Putamen (tissue), 1 donor: Measurements from ENCODE around the gene NSF.
"Not testable (repeated sequence)": the region's sequence is repeated elsewhere in the genome, so short reads cannot be mapped to it uniquely, and the experiment has no call there.

Source experiments
- DNase-seq: peaks from one replicate; pipeline ENCODE4 v3.0.0-alpha.2; 2016; ENCODE audit warnings: low spot score

Gene NSF

DNA sequence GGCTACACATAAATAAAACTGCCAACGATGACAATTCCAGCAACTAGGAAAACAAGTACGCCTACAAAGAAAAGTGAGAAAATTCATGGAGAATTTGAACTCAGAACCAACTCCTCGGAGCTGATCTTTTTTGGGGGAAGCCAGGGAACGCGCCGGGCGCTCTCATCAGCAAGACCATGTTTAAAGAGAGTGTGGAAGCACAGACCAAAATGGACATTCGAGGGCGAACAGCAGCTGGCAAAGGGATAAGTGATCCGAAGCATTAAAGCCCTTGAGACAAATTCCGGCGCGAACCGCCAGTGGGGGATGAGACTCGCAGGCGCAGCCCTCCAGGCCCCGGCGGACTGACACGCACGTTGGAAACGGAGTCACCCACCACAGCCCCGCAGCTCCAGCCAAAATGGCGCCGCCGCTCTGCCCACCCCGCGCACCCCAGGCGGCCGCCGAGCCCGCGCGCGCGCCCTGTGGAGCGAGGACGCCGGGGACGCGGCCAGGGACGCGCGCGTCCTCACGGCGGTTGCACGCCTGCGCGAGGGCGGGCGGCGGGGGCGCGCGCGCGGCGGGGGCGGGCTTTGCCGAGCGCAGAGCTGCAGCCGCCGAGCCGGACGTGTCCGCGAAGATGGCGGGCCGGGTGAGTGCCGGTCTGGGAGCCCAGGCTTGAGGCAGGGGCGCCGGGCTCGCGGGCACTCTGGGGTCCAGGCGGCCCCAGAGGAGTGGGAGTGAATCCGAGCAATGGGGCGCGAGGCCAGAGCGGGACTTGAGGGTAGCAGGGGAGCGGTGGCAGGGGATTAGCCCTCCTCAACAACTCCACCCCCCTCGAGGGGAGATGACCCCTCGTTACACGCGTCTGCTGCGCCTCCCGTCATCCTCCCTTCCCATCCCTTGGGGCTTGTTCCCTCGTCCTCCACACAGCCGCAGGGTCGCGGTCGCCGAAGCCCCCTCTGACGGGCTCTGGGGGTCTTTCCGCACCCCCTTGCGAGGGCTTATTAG, at the start of gene NSF:
TSS of gene NSF (plus strand) at position 513 of the 990 bp plus-strand sequence. CDS start at position 620, 107 bp downstream.
- not testable (repeated sequence) for DNase-seq

DNA sequence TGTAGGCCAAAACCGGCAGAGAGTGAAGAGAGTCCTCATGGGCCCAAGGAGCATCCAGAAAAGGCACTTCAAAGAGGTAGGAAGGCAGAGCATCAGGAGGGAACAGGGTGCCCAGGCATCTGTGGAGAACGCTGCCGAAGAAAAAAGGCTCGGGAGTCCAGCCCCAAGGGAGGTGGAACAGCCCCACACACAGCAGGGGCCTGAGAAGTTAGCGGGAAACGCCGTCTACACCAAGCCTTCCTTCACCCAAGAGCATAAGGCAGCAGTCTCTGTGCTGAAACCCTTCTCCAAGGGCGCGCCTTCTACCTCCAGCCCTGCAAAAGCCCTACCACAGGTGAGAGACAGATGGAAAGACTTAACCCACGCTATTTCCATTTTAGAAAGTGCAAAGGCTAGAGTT, 41.9 kb upstream of the NSF start:
- not testable (repeated sequence) for DNase-seq

GRCh38 chr17:46559155-46559554, 31.3 kb upstream of the NSF start:
- not testable (repeated sequence) for DNase-seq

- not testable (repeated sequence) for DNase-seq
Observed at GRCh38 chr17:46560048-46560447, 30.4 kb upstream of the NSF start.

DNA sequence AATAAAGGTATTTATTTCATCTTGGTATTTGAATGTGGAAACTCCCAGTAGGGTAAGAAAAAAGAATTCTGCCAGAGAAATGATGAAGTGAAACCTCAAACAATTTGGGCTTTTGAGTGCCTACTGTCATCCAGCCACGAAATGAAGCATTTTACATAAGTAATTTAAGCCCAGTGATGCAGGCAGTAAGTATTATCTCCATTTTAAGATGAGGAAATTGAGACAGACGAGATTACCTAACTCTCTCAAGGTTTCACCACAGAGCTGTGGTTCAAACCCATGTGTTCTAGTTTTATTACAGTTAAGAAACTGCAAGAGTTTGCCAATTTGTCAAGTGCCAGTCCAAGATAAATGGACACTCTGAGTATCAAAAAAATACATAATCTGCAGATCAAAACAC, 24.2 kb upstream of the NSF start:
- DNase-seq, result not testable (repeated sequence)

- not testable (repeated sequence) for DNase-seq
Observed at GRCh38 chr17:46566980-46567379, 23.5 kb upstream of the NSF start.

DNA sequence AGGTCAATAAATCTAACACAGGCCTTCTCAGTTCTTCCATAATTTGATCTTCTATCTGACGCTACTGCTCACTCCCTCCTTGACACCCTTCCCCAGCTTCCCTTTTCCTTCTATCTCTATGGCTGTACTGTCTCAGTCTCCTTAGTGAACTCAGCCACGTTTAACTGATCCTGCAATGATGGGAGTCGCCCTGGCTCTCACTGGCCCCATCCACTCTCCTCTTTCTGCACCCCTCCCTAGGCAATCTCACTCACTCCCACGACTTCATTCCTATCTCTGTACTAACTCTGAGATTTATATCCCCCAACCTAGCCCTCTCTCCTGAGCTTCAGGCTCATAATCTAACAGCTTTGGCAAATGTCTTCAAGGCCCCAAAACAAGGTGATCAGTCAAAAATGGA, 18.7 kb upstream of the NSF start:
- not testable (repeated sequence) for DNase-seq

DNA sequence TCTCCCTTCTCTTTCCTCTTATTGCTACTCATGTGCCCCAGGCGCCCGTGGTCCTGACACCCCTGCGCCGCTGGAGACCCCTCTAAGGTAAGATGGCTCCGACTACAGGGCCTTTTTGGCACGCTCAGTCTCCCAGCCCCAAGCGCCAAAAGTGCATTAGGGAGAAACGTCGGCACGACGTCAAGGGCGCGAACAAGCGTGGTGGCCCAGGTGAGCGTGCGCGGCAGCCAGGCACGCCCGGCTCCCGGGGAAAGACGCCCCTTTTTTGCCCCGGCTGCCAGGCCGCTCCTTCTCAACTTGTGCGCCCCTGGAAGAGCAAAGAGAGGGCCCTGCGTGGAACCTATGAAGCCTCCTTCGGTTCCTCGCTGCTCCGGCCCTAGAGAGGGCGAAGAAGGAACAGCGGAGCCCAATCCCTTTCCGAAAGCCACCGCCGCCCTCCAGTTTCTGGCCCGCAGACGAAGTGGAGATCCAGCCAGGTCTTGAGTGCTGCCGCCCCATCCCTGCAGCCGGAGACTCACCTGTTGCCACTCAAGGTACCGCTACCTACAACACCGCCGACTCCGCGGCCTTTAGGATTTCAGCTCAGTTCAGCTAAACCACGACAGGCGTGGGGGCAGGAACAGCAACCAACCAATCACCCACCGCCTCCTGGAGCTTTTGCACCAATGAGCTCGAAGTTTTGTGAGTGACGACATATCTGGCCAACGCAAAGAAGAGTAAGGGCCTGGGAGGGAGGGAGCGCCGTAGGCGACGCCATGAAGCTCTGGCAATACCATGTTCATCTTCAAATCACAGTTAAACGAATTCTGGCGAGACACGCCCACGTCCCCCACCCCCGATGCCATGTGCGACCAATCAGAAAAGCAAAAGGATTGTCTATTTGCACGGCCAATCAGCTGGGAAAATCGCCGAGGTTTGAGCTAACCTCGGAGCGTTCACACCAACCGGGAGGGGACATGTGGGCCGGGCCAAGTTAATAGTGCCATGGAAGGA, 11.1 kb upstream of the NSF start, which contains the start of gene ARL17A:
TSS of gene ARL17A (minus strand) at position 609 of the 993 bp plus-strand sequence. CDS start 3,369 bp downstream, outside the sequence.
- DNase-seq, result not testable (repeated sequence)

GRCh38 chr17:46580082-46580481, 10.4 kb upstream of the NSF start:
- DNase-seq, result not testable (repeated sequence)

DNA sequence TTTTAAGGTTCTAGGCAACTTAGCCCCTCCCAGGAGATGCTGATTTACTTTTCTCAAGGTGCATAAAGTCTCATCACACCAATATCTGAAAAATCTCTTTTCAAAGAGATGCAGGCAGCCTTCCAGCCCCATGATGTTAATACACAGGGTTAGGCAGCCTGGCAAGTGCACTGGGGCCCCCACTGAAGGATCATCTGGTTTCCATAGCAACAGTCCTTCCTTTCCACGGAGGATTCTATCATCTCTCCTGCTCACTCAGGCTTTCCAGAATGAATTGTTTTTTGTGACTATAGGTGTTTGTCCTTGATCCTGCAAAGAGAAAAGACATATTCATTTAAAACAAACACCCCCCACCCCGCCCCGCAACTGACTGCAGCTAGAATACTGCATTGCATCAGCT, 5.0 kb upstream of the NSF start:
- DNase-seq, result not testable (repeated sequence)

GRCh38 chr17:46591332-46591731, 863 bp downstream of the NSF start:
- DNase-seq, result not testable (repeated sequence)

DNA sequence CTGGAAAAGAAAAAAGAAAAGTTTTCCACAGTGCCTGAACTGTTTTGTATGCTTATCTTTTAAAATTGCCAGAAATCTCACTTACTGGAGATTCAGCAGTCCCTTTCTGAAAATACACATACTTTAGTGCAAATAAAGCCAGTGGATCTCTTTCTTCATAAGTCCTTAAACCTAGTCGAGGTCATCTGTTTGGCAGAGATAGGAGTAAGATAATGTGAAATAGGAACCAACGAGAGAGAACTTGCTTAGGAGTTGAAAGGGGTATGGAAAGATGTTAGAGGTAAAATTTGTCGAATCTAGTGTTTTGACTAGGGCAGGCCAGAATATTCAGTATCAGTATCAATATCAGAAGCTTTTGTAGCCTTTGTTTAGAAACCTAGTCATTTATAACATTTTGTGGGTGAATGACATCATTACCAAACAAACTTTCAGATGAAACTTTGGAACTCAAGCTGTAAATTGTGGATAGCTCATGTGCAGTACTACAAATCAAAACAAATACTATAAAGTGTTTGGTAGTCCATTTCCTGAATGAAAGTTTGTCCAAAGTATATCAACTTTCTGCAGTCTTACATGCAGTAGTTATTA, 8.0 kb downstream of the NSF start:
- DNase-seq, result not testable (repeated sequence)

GRCh38 chr17:46600767-46601166, 10.3 kb downstream of the NSF start:
- not testable (repeated sequence) for DNase-seq

- DNase-seq, result not testable (repeated sequence)
Observed at GRCh38 chr17:46603125-46603524, 12.7 kb downstream of the NSF start.

DNA sequence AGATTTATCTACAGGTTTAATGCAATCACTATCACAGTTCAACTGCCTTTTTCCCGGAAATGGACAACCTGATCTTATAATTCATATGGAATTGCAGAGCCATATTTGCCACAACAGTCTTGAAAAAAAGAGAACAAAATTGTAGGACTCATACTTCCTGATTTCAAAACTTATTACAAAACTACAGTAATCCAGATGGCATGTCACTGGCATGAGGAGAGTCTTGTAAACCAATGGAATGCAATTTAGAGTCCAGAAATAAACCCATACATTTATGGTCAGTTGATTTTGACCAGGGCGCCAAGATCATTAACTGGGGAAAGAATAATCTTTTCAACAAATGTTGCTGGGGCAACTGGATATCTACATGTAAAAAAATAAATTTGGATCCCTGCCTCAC, 20.8 kb downstream of the NSF start:
- DNase-seq, result not testable (repeated sequence)

GRCh38 chr17:46613876-46614275, 23.4 kb downstream of the NSF start:
- not testable (repeated sequence) for DNase-seq

DNA sequence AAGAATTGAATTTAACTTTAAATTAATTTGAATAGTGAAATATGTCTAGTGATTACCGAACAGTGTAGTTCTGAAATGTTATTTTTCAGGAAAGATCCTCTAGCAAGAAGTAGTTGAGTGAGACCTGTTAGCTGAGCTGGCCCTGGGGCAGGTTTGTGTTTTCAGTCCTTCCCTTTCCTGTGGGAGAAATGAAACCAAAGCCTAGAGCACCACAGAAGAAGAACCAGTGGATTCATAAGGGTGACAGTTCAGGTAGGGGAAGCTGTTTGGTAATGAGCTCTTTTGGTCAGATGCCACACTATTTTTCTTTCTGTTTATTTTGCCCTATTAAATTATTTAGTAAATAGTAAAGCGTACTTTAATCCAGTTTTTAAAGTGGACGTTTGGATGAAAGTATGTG, 26.7 kb downstream of the NSF start:
- not testable (repeated sequence) for DNase-seq

- not testable (repeated sequence) for DNase-seq
Observed at GRCh38 chr17:46618975-46619374, 28.5 kb downstream of the NSF start.

- DNase-seq, result not testable (repeated sequence)
Observed at GRCh38 chr17:46623790-46624189, 33.3 kb downstream of the NSF start.

GRCh38 chr17:46624726-46625125, 34.3 kb downstream of the NSF start:
- DNase-seq, result not testable (repeated sequence)

GRCh38 chr17:46627452-46627851, 37.0 kb downstream of the NSF start:
- DNase-seq, result not testable (repeated sequence)
